GM21576 (cell line): Measurements from ENCODE around the gene MMP23B.
"Not testable (repeated sequence)": the region's sequence is repeated elsewhere in the genome, so short reads cannot be mapped to it uniquely, and the experiment has no call there.

Experiments used
- ATAC-seq: cut with Tn5 transposase; IDR thresholded peaks from one replicate; pipeline ENCODE4 v1.9.1; 2021; ENCODE audit warnings: mild to moderate bottlenecking, moderate library complexity; ENCODE audit not compliant: unreplicated experiment

The MMP23B gene

DNA sequence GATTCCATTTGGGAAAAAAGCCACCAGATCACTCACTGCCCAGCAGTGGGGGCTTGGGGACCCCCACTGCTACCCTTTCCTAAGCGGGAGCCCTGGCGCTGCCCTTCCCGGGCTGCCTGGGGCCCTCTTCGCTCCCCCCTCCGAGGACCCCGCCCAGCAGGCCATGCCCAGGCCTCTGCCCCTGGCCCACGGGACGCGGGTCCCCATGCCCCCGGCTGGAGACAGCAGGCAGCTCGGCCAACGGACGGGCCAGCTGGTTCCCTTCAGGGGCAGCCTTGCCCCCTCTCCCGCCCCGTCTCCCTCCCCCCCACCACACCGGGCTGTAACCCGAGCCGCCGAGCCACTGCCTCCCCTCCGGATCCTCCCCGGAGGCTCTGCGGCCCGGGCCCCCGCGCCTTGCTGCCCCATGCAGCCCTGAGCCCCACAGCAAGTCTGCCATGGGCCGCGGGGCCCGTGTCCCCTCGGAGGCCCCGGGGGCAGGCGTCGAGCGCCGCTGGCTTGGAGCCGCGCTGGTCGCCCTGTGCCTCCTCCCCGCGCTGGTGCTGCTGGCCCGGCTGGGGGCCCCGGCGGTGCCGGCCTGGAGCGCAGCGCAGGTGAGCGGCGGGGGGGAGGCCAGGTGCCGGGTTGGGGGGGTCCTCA lies at the start of gene MMP23B:
TSS of gene MMP23B (plus strand) at position 392 of the 639 bp plus-strand sequence. CDS start at position 438, 46 bp downstream.
- ATAC-seq, result no peak

DNA sequence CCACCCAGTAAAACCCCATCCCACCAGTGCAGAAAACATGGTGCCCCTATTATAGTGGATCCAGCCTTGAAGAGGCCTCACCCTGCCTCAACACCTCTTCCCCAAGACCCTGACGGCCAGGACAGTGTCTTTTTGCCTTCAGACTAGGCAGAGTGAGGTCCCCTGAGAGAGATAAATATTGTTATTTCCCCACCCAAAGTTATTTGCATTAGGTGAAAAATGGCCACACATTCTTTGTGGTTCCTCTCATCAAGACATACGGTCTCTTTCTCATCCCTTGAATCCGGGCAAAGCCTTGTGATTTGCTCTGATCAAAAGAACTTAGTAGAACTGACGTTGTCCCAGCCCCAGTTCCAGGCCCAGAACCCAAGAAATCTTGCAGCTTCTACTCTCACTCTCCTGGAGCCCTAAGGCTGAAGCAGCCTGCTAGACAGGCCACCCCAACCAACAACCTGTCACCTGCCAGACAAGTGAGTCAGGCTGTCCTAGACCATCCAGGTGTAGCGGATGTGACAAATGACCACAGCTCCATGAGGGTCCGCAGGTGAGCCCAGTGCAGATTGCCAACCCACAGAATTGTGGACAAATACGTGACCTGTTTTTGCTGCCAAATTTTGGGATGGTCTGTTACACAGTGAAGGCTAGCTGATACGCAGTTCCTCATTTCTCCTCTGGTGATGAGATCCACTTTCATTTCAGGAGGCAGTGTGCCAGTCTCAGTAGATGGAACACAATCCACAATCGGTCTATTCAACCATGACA lies 49.2 kb upstream of the MMP23B start:
- ATAC-seq, result no peak

- ATAC-seq, result no peak
Observed at GRCh38 chr1:1583347-1584010, 48.5 kb upstream of the MMP23B start.

DNA sequence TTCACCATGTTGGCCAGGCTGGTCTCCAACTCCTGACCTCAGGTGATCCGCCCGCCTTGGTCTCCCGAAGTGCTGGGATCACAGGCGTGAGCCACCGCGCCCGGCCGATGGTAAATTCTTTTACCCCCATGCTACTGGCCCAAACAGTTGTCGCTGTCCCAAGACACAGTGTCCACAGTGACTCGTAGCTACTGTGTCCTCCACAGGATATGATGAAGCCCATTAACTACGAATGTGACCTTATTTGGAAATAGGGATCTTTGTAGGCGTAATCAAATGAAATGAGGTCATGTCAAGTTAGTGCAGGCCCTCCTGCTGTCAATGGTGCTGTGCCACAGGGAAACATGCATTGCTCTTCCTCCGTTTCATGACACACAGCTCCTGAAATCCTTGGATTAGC lies 40.5 kb upstream of the MMP23B start:
- ATAC-seq, result no peak

DNA sequence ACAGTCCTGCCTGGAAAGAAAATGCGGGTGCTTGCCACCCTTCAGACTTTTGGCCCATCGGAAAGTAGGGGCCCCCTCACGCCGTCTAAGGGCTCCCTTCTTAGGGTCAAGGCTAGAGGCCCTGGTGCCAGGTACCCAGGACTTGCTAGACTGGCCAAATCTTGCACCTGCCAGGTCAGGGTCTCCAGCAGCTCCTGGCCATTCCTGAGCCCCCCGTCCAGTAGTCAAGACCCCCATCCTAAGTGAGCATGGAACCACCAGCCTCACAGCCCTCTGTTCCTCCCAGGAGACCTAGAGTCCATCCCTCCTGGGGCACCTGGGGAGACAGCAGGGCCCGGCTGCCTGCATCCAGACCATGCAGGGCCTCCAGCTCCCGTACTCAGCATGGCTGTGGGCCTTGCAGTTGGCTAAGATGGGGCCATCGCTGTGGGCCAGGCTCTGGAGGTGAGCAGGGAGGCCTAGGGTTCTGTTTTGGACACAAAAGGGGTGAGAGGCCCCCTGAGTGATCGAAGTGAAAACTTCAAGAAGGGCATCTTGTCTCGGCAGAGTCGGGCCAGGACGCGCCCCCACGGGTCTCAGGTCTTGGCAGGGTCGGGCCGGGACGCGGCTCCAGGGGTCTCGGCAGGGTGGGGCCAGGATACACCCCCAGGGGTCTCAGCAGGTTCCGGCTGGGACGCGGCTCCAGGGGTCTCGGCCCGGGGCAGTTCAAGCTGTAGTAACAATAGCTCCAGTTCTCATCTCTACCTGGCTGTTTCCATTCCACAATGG lies 38.0 kb upstream of the MMP23B start:
- no peak for ATAC-seq

DNA sequence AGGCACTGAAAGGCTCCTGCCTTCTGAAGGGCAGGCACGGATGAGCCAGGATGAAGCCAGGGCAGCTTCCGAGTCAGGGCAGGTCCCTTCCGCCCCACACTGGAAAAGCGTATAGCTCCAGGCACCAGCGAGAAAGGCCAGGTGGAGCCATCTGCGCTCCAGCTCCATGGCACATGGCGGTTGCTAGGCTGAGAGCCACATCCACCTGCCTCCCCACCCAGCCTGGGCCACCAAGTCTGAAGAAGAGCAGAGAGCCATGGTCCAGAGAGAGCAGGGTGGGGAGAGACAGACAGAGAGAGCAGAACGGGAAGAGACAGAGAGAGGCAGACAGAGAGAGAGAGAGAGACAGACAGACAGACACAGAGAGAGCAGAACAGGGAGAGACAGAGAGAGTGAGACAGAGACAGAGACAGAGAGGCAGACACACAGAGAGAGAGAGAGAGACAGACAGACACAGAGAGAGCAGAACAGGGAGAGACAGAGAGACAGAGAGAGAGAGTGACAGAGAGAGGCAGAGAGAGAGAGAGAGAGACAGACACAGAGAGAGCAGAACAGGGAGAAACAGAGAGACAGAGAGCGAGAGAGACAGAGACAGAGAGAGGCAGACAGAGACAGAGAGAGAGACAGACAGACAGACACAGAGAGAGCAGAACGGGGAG lies 37.2 kb upstream of the MMP23B start:
- no peak for ATAC-seq

GRCh38 chr1:1595341-1595740 lies 36.6 kb upstream of the MMP23B start:
- not testable (repeated sequence) for ATAC-seq

- no peak for ATAC-seq
Observed at GRCh38 chr1:1596493-1597274, 35.3 kb upstream of the MMP23B start.

DNA sequence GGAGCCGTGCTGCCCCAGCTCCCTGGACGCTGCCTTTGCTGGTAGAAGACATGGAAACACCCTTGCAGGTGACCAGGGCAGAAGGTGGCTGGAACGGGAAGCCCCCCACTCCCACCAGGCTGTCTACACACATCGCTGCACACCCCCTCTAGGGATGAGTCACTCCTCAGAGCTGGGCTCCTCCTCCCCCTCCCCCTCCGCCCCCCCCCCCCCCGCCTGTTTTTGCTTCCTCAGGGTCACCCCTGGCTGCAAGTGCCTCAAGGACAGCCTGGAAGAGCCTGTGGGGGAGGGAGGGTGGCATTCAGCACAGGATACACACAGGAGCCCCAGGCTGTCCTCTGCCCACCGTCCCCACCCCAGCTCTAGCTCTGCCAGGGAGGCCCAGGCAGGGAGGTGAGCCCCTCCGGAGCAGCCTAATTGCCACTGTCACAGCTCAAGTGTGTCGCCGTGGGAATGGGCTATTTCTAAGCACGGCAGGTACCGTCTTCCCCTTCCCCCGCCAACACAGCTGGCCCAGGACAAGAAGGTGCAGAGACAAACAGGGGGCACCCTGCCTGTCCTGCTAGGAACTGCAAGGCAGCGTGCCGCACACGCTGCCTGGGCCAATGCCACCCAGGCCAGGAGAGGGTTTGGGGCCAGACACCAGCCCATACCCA lies 34.6 kb upstream of the MMP23B start:
- no peak for ATAC-seq

GRCh38 chr1:1598051-1598719 lies 33.8 kb upstream of the MMP23B start:
- no peak for ATAC-seq

GRCh38 chr1:1598720-1599029 lies 33.3 kb upstream of the MMP23B start:
- ATAC-seq, result no peak

GRCh38 chr1:1599030-1599934 lies 32.7 kb upstream of the MMP23B start:
- no peak for ATAC-seq

GRCh38 chr1:1599935-1600860 lies 31.8 kb upstream of the MMP23B start, which contains the start of gene FNDC10:
FNDC10 (minus strand) TSS chr1:1600135; CDS start chr1:1600015, 120 bp downstream.
- ATAC-seq, result no peak

GRCh38 chr1:1600861-1601563 lies 31.0 kb upstream of the MMP23B start:
- no peak for ATAC-seq

- no peak for ATAC-seq
Observed at GRCh38 chr1:1601564-1602303, 30.2 kb upstream of the MMP23B start.
